Aorta (tissue), 5 donors: Measurements from ENCODE around the gene ANKRD12. TPM values are rescaled to one million over a fixed set of nuclear protein-coding genes. Genes with fewer than 3 reads are reported as not detected.
"Not testable (repeated sequence)": the region's sequence is repeated elsewhere in the genome, so short reads cannot be mapped to it uniquely, and the experiment has no call there.

ENCODE experiments used
- ATAC-seq: fragments of 200-7000 bp; cut with Tn5 transposase; one replicate; pipeline ENCODE4 v1.9.1; 2022; ENCODE audit warnings: moderate library complexity; ENCODE audit not compliant: low FRiP score
- DNase-seq, 2 donors: peaks; one replicate each; pipeline ENCODE4 v3.0.0-alpha.2; 2020
- H3K27ac ChIP-seq, 2 donors: one replicate each; pipeline ENCODE4 v1.5.1; 2013; ENCODE audit warnings: low read length in 2 of 2, mild to moderate bottlenecking in 2 of 2, moderate library complexity in 2 of 2, control low read depth in 1 of 2, inconsistent platforms in 1 of 2, low read depth in 1 of 2
- H3K27me3 ChIP-seq, 2 donors: one replicate each; pipeline ENCODE4 v1.6.1; 2013; ENCODE audit warnings: control low read depth in 1 of 2, low read length in 1 of 2, mild to moderate bottlenecking in 1 of 2, moderate library complexity in 1 of 2; ENCODE audit not compliant: insufficient read depth in 2 of 2, control insufficient read depth in 1 of 2
- H3K36me3 ChIP-seq, 2 donors: one replicate each; pipeline ENCODE4 v1.6.1; 2013; ENCODE audit warnings: control low read depth in 1 of 2, low read length in 1 of 2, mild to moderate bottlenecking in 1 of 2; ENCODE audit not compliant: insufficient read depth in 2 of 2, control insufficient read depth in 1 of 2
- H3K4me1 ChIP-seq, 2 donors: one replicate each; pipeline ENCODE4 v1.6.1; 2013; ENCODE audit warnings: low read length in 2 of 2, control low read depth in 1 of 2, mild to moderate bottlenecking in 1 of 2, moderate library complexity in 1 of 2; ENCODE audit not compliant: insufficient read depth in 2 of 2, control insufficient read depth in 1 of 2
- H3K4me3 ChIP-seq, 2 donors: one replicate each; pipeline ENCODE4 v1.5.1; 2013; ENCODE audit warnings: low read length in 2 of 2, control low read depth in 1 of 2, mild to moderate bottlenecking in 1 of 2
- H3K9me3 ChIP-seq: one replicate; pipeline ENCODE4 v1.6.1; 2013; ENCODE audit warnings: mild to moderate bottlenecking, low read length; ENCODE audit not compliant: control insufficient read depth
- WGBS, 2 donors: extraction: QIAGEN DNeasy Blood & Tissue Kit; methylation state at CpG; one replicate each; pipeline ENCODE4 v1.1.7; 2013; 5-methylcytosine and 5-hydroxymethylcytosine counted together
- intact Hi-C, 2 donors: fragments of 100-400 bp; cut with DNase I; formaldehyde crosslinking; loops; one replicate each; pipeline versions ENCODE4 v1.14.2 to v1.15.0; 2022
- polyA plus RNA-seq, 2 donors: library from polyadenylated mRNA; stranded (reverse); fragments of 200-250 nt; gene quantifications; one replicate each; pipeline ENCODE4 v1.2.3, GENCODE V29; 2013
- total RNA-seq, 2 donors: library from RNA; stranded (reverse); fragmentation: NEBNext Ultra II Directional; extraction: Animal tissue kit (Norgen Biotek cat#: 25700); gene quantifications; one replicate each; pipeline ENCODE4 v1.2.1, GENCODE V29; 2021
- donor health status: healthy with polysubstance abuse.
- donor health status: Bipolar disorder and iron deficiency.
- donor health status: DM: no; HTN: no; CAD: no.
- donor health status: DM: no; HTN: no; CAD: no.
- donor health status: DM: yes; HTN: yes; CAD: no.

ANKRD12 gene
- total and polyA plus RNA-seq, 4 donors, result 7.6 to 112 (median 50.0) TPM

- H3K4me1 ChIP-seq, result peaks cover 0 to 5% of the 10 kb centered on the region in 2 donors
- H3K27ac ChIP-seq, result peak overlapping the region in 1 of 2 donors; percentile 33
Measured at GRCh38 chr18:9146224-9146623, 9.6 kb downstream of the ANKRD12 start.

GRCh38 chr18:9147440-9148202 lies 11.0 kb downstream of the ANKRD12 start:
- intact Hi-C loops, result loop anchor here (2.0 kb wide), 1 partner anchor 75 kb away; no protein-coding TSS in a partner anchor
- Histone ChIP-seq H3K4me3 (no peak overlapping the region), H3K9me3 (no peaks in the 10 kb centered on the region), H3K27me3 (no peaks in the 10 kb centered on the region), H3K36me3 (no peaks in the 10 kb centered on the region), H3K27ac (no peak overlapping the region), H3K4me1 (peaks cover 0 to 7% of the 10 kb centered on the region in 2 donors)
- 26 to 31% methylated on average over 1 of the region's 1 CpG for WGBS, 2 donors
- DNase-seq (no peak), ATAC-seq (peak; percentile 87)

More at GRCh38 chr18:9146224-9146623, 9.6 kb downstream of the ANKRD12 start:
- Histone ChIP-seq H3K4me3 (no peak overlapping the region), H3K27me3 (no peaks in the 10 kb centered on the region), H3K9me3 (no peaks in the 10 kb centered on the region), H3K36me3 (no peaks in the 10 kb centered on the region)
- DNase-seq (no peak), ATAC-seq (no peak)
- 84 to 85% methylated on average over 1 of the region's 1 CpG for WGBS, 2 donors
- intact Hi-C loops, result loop anchor here in 1 of 2 donors (2.0 kb wide), 1 partner anchor 73 kb away; no protein-coding TSS in a partner anchor

GRCh38 chr18:9148203-9148552 lies 11.6 kb downstream of the ANKRD12 start:
- Histone ChIP-seq H3K4me1 (peaks cover 0 to 7% of the 10 kb centered on the region in 2 donors), H3K9me3 (no peaks in the 10 kb centered on the region), H3K4me3 (no peak overlapping the region), H3K27ac (no peak overlapping the region), H3K36me3 (no peaks in the 10 kb centered on the region), H3K27me3 (no peaks in the 10 kb centered on the region)
- WGBS, 2 donors, result 12 to 31% methylated on average over 1 of the region's 1 CpG
- DNase-seq, result no peak
- intact Hi-C loops, result loop anchor here in 1 of 2 donors (2.0 kb wide), 1 partner anchor 75 kb away; no protein-coding TSS in a partner anchor
- ATAC-seq, result no peak

- Histone ChIP-seq H3K27ac (no peak overlapping the region), H3K9me3 (no peaks in the 10 kb centered on the region), H3K36me3 (no peaks in the 10 kb centered on the region), H3K4me1 (peaks cover 0 to 7% of the 10 kb centered on the region in 2 donors), H3K4me3 (no peak overlapping the region), H3K27me3 (no peaks in the 10 kb centered on the region)
- no peak for DNase-seq
- WGBS, 2 donors, result 76 to 78% methylated on average over 5 of the region's 5 CpGs
- intact Hi-C loops, result no loop called here
- no peak for ATAC-seq
Measured at GRCh38 chr18:9150121-9150520, 13.5 kb downstream of the ANKRD12 start.

- Histone ChIP-seq H3K27ac (no peak overlapping the region), H3K27me3 (no peaks in the 10 kb centered on the region), H3K9me3 (no peaks in the 10 kb centered on the region), H3K4me3 (no peak overlapping the region), H3K4me1 (peaks cover 0 to 5% of the 10 kb centered on the region in 2 donors), H3K36me3 (no peaks in the 10 kb centered on the region)
- intact Hi-C loops, result no loop called here
- WGBS, 2 donors, result 49 to 53% methylated on average over 1 of the region's 1 CpG
- DNase-seq (no peak), ATAC-seq (no peak)
Measured at GRCh38 chr18:9153256-9153655, 16.7 kb downstream of the ANKRD12 start.

GRCh38 chr18:9156604-9157249 lies 20.1 kb downstream of the ANKRD12 start:
- intact Hi-C loops, result no loop called here
- Histone ChIP-seq H3K9me3 (no peaks in the 10 kb centered on the region), H3K27me3 (no peaks in the 10 kb centered on the region), H3K4me3 (no peak overlapping the region), H3K36me3 (no peaks in the 10 kb centered on the region), H3K4me1 (peaks cover 0 to 2% of the 10 kb centered on the region in 2 donors), H3K27ac (no peak overlapping the region)
- WGBS, 2 donors, result 96 to 98% methylated on average over 4 of the region's 4 CpGs
- ATAC-seq, result no peak
- DNase-seq, result no peak

GRCh38 chr18:9157806-9158205 lies 21.2 kb downstream of the ANKRD12 start:
- H3K9me3 ChIP-seq, result no peaks in the 10 kb centered on the region
- ATAC-seq, result no peak
- H3K27ac ChIP-seq, result no peak overlapping the region
- no peak overlapping the region for H3K4me3 ChIP-seq
- no peaks in the 10 kb centered on the region for H3K27me3 ChIP-seq
- 47 to 61% methylated on average over 2 of the region's 2 CpGs for WGBS, 2 donors
- H3K36me3 ChIP-seq, result no peaks in the 10 kb centered on the region
- DNase-seq, result no peak
- intact Hi-C loops, result no loop called here
- H3K4me1 ChIP-seq, result peaks cover 0 to 2% of the 10 kb centered on the region in 2 donors

GRCh38 chr18:9160014-9160413 lies 23.4 kb downstream of the ANKRD12 start:
- no peaks in the 10 kb centered on the region for H3K27me3 ChIP-seq
- H3K4me3 ChIP-seq, result no peak overlapping the region
- WGBS, 2 donors, result 96 to 97% methylated on average over 4 of the region's 4 CpGs
- H3K9me3 ChIP-seq, result no peaks in the 10 kb centered on the region
- no peaks in the 10 kb centered on the region for H3K36me3 ChIP-seq
- DNase-seq (no peak), ATAC-seq (no peak)
- peaks cover 0 to 2% of the 10 kb centered on the region in 2 donors for H3K4me1 ChIP-seq
- no peak overlapping the region for H3K27ac ChIP-seq
- intact Hi-C loops, result no loop called here

- DNase-seq, H3K9me3 ChIP-seq, H3K27ac ChIP-seq, H3K27me3 ChIP-seq, ATAC-seq, H3K4me3 ChIP-seq, H3K4me1 ChIP-seq, H3K36me3 ChIP-seq, intact Hi-C loops: not testable (repeated sequence)
- WGBS, 2 donors, result 98% methylated on average over 4 of the region's 4 CpGs
Measured at GRCh38 chr18:9162663-9163062, 26.1 kb downstream of the ANKRD12 start.
